Measurements from ENCODE around the gene ERCC6L. TPM values are rescaled to one million over a fixed set of nuclear protein-coding genes. Genes with fewer than 3 reads are reported as not detected.
"Not testable (repeated sequence)": the region's sequence is repeated elsewhere in the genome, so short reads cannot be mapped to it uniquely, and the experiment has no call there.

The ERCC6L gene
- total RNA-seq, 1 donor from 2014 or later = 0.08 TPM

GRCh38 chrX:72255864-72256263 is 17.0 kb upstream of the ERCC6L start:
- DNase-seq (no peak), ATAC-seq (ENCODE audit: poor library complexity) (no peak)
- intact Hi-C loops (cut with DNase I) = no loop called here

GRCh38 chrX:72255445-72255844 is 16.6 kb upstream of the ERCC6L start:
- no peak for DNase-seq
- no peak for ATAC-seq (ENCODE audit: poor library complexity)
- intact Hi-C loops (cut with DNase I) = no loop called here

GRCh38 chrX:72254816-72255215 is 16.0 kb upstream of the ERCC6L start:
- DNase-seq = no peak
- intact Hi-C loops (cut with DNase I) = no loop called here

GRCh38 chrX:72253686-72254085 is 14.9 kb upstream of the ERCC6L start:
- ATAC-seq (ENCODE audit: poor library complexity) (no peak), DNase-seq (no peak)
- intact Hi-C loops (cut with DNase I) = no loop called here

More at GRCh38 chrX:72254816-72255215, 16.0 kb upstream of the ERCC6L start:
- no peak for ATAC-seq (ENCODE audit: poor library complexity)

DNA sequence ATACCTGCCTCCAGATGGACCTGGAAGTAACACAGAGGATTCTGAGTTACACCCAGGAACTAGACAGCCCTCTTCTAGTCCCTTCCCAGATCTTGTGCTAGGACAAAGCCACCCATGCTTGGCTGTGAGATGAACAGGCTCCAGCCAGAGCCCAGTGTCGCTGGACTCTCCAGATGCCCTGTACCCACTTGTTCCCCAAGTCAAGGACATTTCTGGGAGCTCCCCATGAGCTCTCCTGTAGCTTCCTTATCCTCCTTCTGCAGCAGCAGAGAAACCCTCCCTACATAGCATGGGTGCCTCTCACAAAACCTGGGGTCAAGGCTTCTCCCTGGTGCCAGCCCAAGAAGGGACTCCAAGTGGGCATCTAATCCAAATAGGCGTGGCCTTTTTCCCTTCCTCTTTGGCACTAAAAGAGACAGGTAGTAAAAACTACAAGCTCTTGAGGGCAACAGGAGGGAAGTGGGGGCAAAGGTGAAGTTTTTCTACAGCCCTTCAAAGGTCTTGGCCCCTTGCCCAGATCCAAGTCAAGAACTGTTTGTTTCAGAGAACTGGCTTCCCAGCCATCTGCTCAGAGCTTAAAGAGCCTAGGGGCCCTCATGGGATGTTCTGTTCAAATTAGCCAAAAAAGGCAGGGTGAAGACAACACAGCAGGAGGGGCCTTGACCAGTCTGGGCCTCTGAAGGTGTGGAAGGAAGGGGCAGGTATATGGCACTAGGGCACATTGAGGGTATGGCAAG is 8.5 kb upstream of the ERCC6L start:
- ATAC-seq (ENCODE audit: poor library complexity) (no peak), DNase-seq (no peak)
- intact Hi-C loops (cut with DNase I) = no loop called here

GRCh38 chrX:72245461-72246089 is 6.7 kb upstream of the ERCC6L start:
- intact Hi-C loops (cut with DNase I) = no loop called here
- ATAC-seq (ENCODE audit: poor library complexity) = peak; percentile 63
- DNase-seq = peak; percentile 57

GRCh38 chrX:72243472-72243871 is 4.6 kb upstream of the ERCC6L start:
- intact Hi-C loops (cut with DNase I) = no loop called here
- ATAC-seq (ENCODE audit: poor library complexity) = no peak
- no peak for DNase-seq

- ATAC-seq (ENCODE audit: poor library complexity) (no peak), DNase-seq (no peak)
- intact Hi-C loops (cut with DNase I) = no loop called here
Observed at GRCh38 chrX:72240976-72241375, 2.1 kb upstream of the ERCC6L start.

DNA sequence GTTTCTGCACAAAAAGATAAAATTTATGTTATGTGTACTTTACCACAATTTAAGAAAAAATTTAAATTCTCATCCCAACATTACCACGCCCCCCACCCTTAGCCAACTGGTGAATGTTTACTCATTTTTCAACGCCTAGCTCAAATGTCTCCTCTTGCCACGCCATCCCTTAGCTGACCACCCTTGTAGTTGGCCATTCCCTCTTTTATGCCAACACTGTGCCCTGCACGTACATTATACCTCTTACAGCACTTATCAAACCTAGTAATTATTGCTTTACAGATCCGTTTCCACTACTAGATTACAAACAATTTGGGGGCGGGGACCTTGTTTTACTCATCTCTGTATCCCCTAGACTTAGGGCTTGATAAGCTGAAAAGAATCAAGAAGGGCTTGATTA is 644 bp downstream of the ERCC6L start:
- intact Hi-C loops (cut with DNase I) = no loop called here
- DNase-seq (no peak), ATAC-seq (ENCODE audit: poor library complexity) (no peak)

- no peak for ATAC-seq (ENCODE audit: poor library complexity)
- no peak for DNase-seq
- intact Hi-C loops (cut with DNase I) = no loop called here
Observed at GRCh38 chrX:72236841-72237240, 2.0 kb downstream of the ERCC6L start.

DNA sequence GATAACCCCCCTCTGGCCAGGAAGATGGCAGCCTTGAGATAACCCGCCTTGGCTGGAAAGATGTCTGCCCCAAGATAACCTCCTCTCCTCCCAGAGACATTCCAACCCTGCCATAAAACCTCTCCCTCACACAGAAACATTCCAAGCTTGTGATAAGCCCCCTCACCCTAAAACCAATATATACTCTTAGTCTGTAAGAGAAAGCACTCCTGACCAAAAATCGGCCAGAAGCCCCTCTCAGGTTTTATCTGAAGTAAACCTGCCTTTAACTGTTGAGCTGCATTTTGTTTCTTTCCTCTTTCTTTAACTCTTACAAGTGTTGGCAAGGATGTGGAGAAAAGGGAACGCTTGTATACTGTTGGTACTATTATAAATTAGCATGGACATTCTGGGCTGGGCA is 8.5 kb downstream of the ERCC6L start:
- DNase-seq = no peak
- no peak for ATAC-seq (ENCODE audit: poor library complexity)
- intact Hi-C loops (cut with DNase I) = no loop called here

- DNase-seq; intact Hi-C loops (cut with DNase I); ATAC-seq (ENCODE audit: poor library complexity): not testable (repeated sequence)
Observed at GRCh38 chrX:72220375-72220774, 18.5 kb downstream of the ERCC6L start.

DNA sequence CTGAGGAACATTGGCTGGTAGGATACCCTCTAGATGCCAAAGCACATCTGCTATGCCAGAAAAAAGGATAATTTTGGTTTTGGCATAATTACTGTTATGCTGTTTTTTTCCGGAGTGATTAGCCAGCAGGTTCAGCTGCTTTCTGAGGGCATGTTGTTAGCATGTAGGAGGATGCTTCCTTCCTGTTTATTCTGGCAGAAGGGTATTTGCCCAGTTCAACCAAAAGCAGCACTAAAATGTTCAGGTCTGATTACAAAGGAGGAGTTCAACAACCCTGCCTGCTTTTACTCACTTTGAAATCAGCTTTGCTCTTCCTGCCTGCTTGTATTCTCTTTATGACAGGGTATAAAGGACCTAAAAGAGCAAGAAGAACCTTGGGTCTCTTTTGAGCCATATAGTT is 21.9 kb downstream of the ERCC6L start:
- intact Hi-C loops (cut with DNase I) = no loop called here
- no peak for ATAC-seq (ENCODE audit: poor library complexity)
- no peak for DNase-seq

DNA sequence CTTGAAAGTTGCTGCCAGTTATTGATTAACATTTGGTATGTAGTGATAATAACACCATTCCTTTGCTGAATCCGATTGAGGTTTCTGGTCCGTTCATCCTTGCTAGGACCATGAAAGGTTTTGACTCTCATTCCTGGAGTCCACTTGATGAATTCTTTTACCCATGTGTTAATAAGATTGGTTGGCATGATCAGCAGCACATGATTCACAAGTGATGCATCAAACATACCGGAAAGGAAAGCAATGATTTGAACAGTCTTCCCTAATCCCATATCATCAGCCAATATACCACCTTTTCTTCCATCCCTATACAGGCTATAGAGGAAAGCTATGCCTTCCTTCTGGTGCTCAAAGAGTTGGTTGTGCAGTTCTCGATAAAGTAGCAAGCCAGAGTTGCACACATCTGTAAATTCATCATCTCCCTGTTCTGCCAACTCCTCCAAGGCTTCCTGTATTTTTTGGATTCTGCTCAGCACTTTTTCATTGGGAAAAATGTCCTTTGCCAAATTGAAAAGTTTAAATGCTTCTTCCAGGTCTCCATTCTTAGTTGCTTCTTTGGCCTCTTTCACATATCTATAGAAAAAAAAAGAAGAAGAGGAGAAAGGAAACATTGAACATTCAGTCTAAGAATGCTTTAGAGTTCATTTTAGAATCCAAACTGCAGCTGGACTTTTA is 30.6 kb downstream of the ERCC6L start:
- intact Hi-C loops (cut with DNase I) = no loop called here
- DNase-seq (no peak), ATAC-seq (ENCODE audit: poor library complexity) (no peak)

DNA sequence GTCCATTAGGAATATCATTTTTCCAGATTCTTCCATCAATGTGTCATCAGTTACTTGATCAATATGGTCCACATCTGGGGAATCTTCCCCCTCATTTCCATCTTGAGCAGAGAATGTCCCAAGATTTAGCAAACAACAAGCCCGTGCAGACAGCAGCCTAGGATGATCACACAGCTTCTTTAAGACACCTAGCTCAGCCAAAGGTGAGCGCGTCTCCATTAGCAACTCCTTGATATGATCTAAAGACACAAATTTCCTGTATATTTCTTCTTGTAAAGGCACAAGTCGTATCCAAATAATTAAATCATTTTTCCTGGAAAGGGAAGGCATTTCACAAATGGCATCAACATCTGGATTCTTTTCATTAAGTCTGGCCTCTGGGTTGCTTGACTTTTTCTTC is 31.5 kb downstream of the ERCC6L start:
- intact Hi-C loops (cut with DNase I) = no loop called here
- no peak for ATAC-seq (ENCODE audit: poor library complexity)
- no peak for DNase-seq

- DNase-seq (no peak), ATAC-seq (ENCODE audit: poor library complexity) (no peak)
- intact Hi-C loops (cut with DNase I) = no loop called here
Observed at GRCh38 chrX:72205706-72206105, 33.1 kb downstream of the ERCC6L start.

- intact Hi-C loops (cut with DNase I) = no loop called here
- DNase-seq (no peak), ATAC-seq (ENCODE audit: poor library complexity) (no peak)
Observed at GRCh38 chrX:72203421-72203820, 35.4 kb downstream of the ERCC6L start.

DNA sequence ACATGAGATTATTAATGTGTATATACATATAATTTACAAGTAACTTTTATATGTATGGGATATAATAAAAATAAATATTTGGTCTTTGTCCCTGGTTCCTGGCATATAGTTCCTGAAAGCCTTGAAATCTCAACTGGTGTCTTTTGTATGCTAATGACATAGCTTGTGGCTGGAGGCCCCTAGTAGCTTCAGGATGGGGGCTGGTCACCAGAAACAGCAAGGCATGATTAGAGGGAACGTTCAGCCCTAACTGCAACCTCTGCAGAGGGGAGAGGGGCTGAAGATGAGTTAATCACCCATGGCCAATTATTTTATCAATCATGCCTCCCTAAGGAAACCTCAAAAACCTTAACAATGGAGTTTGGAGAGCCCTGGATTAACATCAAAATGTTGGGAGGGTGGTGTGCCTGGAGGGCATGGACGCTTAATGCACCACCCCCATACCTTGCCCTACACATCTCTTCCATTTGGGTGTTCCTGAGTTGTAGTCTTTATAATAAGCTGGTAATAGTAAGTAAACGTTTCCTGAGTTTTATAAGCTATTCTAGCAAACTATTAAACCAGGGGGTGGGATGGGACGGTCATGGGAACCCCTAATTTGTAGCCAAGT is 35.9 kb downstream of the ERCC6L start:
- intact Hi-C loops (cut with DNase I) = no loop called here
- no peak for ATAC-seq (ENCODE audit: poor library complexity)
- DNase-seq = no peak

- ATAC-seq (ENCODE audit: poor library complexity) (no peak), DNase-seq (no peak)
- intact Hi-C loops (cut with DNase I) = no loop called here
Observed at GRCh38 chrX:72201836-72202536, 36.8 kb downstream of the ERCC6L start.
